ENCODE measurements around the gene IQGAP2. TPM values are rescaled to one million over a fixed set of nuclear protein-coding genes. Genes with fewer than 3 reads are reported as not detected.

Gene IQGAP2
- total RNA-seq, 1 experiment from 2014 or later: not detected

DNA sequence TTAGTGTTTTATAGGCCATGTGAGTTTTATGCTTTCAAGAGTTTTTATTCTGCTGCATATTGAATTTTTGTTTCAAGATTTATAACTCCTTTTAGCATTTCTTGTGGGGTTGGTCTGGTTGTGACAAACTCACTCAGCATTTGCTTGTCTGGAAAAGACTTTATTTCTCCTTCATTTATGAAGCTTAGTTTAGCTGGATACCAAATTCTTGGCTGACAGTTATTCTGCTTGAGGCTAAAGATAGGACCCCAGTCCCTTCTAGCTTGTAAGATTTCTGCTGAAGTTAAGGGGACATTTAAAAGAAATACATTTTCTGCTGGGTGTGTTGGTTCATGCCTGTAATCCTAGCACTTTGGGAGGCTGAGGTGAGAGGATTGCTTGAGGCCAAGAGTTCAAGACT is 36.8 kb downstream of the IQGAP2 start:
- H3F3A ChIP-seq (ENCODE audit: insufficient read depth, low read depth): no peaks in the 10 kb centered on the region
- H3K27ac ChIP-seq: no peak overlapping the region
- no peaks in the 10 kb centered on the region for H3K4me1 ChIP-seq (replicated peaks; ENCODE audit: insufficient read depth)
- H4K20me1 ChIP-seq (ENCODE audit: insufficient read depth): no peaks in the 10 kb centered on the region
- DNase-seq: no peak
- BruUV-seq (replicated peaks): no TSS peak
- TF ChIP-seq EZH2 (IDR thresholded peaks at IDR 0.05; ENCODE audit: low read depth): no peak
- TF ChIP-seq, protein P1, sequence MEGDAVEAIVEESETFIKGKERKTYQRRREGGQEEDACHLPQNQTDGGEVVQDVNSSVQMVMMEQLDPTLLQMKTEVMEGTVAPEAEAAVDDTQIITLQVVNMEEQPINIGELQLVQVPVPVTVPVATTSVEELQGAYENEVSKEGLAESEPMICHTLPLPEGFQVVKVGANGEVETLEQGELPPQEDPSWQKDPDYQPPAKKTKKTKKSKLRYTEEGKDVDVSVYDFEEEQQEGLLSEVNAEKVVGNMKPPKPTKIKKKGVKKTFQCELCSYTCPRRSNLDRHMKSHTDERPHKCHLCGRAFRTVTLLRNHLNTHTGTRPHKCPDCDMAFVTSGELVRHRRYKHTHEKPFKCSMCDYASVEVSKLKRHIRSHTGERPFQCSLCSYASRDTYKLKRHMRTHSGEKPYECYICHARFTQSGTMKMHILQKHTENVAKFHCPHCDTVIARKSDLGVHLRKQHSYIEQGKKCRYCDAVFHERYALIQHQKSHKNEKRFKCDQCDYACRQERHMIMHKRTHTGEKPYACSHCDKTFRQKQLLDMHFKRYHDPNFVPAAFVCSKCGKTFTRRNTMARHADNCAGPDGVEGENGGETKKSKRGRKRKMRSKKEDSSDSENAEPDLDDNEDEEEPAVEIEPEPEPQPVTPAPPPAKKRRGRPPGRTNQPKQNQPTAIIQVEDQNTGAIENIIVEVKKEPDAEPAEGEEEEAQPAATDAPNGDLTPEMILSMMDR (conservative IDR thresholded peaks at IDR 0.05): no peak
- H3K9me3 ChIP-seq (ENCODE audit: insufficient read depth, low read depth): 0 out of 2 replicates have a peak, but pooled peaks cover 3% of the 10 kb centered on the region
- no peaks in the 10 kb centered on the region for H3K79me2 ChIP-seq (ENCODE audit: low read depth)
- H3K27me3 ChIP-seq (ENCODE audit: insufficient read depth, low read depth): no peaks in the 10 kb centered on the region
- ChIA-PET POLR2A (ENCODE audit: unreplicated experiment) (no interaction called here), CTCF (no interaction called here)
- H2AFZ ChIP-seq: no peak overlapping the region
- H3K4me3 ChIP-seq: no peak overlapping the region
- no peak overlapping the region for H3K4me2 ChIP-seq
- no peaks in the 10 kb centered on the region for H3K36me3 ChIP-seq (ENCODE audit: low read depth)
- no peaks in the 10 kb centered on the region for H3K9me2 ChIP-seq (ENCODE audit: insufficient read depth)
- intact Hi-C loops (cut with micrococcal nuclease; ENCODE audit: unreplicated experiment): no loop called here

DNA sequence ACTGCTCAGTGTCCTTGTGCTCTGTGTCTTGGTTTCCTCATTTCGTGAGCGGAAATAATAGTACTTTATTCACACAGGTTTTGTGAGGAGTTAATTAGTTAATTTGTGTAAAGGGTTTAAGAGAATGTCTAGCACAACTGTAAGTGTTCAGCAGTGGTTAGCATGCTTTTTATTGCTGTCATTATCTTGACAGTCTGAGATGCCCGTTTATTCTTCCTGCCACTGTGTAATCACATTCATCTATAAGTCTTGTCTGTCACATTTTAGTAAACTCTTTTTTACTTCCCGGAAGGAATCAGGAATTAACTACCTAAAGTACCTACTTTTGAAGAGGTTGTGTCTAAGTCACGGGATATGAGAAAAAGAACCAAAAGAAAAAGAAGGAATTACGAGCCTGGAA is 38.0 kb downstream of the IQGAP2 start:
- Histone ChIP-seq H3K4me2 (no peak overlapping the region), H4K20me1 (ENCODE audit: insufficient read depth) (no peaks in the 10 kb centered on the region), H3K27ac (no peak overlapping the region), H3F3A (ENCODE audit: insufficient read depth, low read depth) (no peaks in the 10 kb centered on the region), H3K27me3 (ENCODE audit: insufficient read depth, low read depth) (no peaks in the 10 kb centered on the region), H3K4me3 (no peak overlapping the region), H3K79me2 (ENCODE audit: low read depth) (no peaks in the 10 kb centered on the region), H2AFZ (no peak overlapping the region), H3K9me2 (ENCODE audit: insufficient read depth) (no peaks in the 10 kb centered on the region), H3K4me1 (replicated peaks; ENCODE audit: insufficient read depth) (no peaks in the 10 kb centered on the region), H3K36me3 (ENCODE audit: low read depth) (no peaks in the 10 kb centered on the region), H3K9me3 (ENCODE audit: insufficient read depth, low read depth) (no peaks in the 10 kb centered on the region)
- intact Hi-C loops (cut with micrococcal nuclease; ENCODE audit: unreplicated experiment): no loop called here
- DNase-seq: no peak
- POLR2A ChIA-PET (ENCODE audit: unreplicated experiment): no interaction called here
- BruUV-seq (replicated peaks): no TSS peak
- TF ChIP-seq, protein P1 (conservative IDR thresholded peaks at IDR 0.05): no peak
- TF ChIP-seq EZH2 (IDR thresholded peaks at IDR 0.05; ENCODE audit: low read depth): no peak
- CTCF ChIA-PET: no interaction called here

DNA sequence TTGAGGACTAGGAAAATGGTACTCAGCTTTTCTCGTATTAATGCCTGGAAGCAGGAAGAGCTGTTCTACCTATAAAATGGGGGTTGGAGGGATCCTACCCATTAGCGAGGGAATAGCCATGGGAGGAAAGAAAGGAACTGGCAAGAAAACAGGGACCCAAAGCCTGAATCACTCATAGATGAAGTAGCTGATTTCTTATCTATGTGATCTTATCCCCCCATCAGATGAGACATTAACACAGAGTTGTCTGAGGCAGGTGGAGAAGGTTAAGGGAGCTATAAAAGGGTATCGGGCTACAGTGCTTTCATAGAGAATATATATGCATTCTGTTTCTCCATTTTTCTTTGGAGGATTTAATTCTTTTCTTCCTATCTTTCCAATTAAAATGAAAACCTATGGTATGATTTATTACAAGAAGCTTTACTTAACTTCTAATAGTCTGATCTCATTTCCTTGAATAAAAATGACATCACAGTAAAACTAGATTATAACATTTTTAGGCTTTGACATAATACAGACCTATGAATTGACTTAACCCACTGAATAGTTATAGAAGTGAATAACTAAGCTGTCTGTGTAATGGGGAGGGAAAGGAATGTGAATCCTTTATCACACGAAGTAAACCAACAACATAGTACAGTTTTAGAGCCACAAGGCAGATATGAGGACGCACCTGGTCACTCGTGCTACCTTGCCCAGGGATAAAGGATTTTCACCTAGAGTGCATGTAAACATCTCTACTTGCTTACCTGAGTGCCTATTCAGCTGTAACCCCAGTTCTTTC is 39.0 kb downstream of the IQGAP2 start:
- no peak for DNase-seq
- TF ChIP-seq EZH2 (IDR thresholded peaks at IDR 0.05; ENCODE audit: low read depth): no peak
- TF ChIP-seq, protein P1 (conservative IDR thresholded peaks at IDR 0.05): no peak
- Histone ChIP-seq H3F3A (ENCODE audit: insufficient read depth, low read depth) (no peaks in the 10 kb centered on the region), H4K20me1 (ENCODE audit: insufficient read depth) (no peaks in the 10 kb centered on the region), H3K9me3 (ENCODE audit: insufficient read depth, low read depth) (no peaks in the 10 kb centered on the region), H3K4me2 (no peak overlapping the region), H3K36me3 (ENCODE audit: low read depth) (no peaks in the 10 kb centered on the region), H3K27me3 (ENCODE audit: insufficient read depth, low read depth) (no peaks in the 10 kb centered on the region), H2AFZ (no peak overlapping the region), H3K4me1 (replicated peaks; ENCODE audit: insufficient read depth) (no peaks in the 10 kb centered on the region), H3K27ac (no peak overlapping the region), H3K9me2 (ENCODE audit: insufficient read depth) (no peaks in the 10 kb centered on the region), H3K79me2 (ENCODE audit: low read depth) (no peaks in the 10 kb centered on the region), H3K4me3 (no peak overlapping the region)
- ChIA-PET POLR2A (ENCODE audit: unreplicated experiment) (no interaction called here), CTCF (no interaction called here)
- BruUV-seq (replicated peaks): no TSS peak
- intact Hi-C loops (cut with micrococcal nuclease; ENCODE audit: unreplicated experiment): no loop called here
